Adipose tissue (tissue), 3 donors: ENCODE data around the gene NLGN1. TPM values are rescaled to one million over a fixed set of nuclear protein-coding genes. Genes with fewer than 3 reads are reported as not detected.

ENCODE experiments used
- H3K27ac ChIP-seq: one replicate; pipeline ENCODE4 v1.5.1; 2013; ENCODE audit warnings: low read depth, low read length
- WGBS, 3 donors: extraction: QIAGEN DNeasy Blood & Tissue Kit; methylation state at CpG; one replicate each; pipeline ENCODE4 v1.1.7; 2013; 5-methylcytosine and 5-hydroxymethylcytosine counted together
- polyA plus RNA-seq, 3 donors: library from polyadenylated mRNA; stranded (reverse); fragments of 200-250 nt; gene quantifications; one replicate each; pipeline ENCODE4 v1.2.3, GENCODE V29; 2013
- donor health status: healthy with polysubstance abuse.
- donor health status: Bipolar disorder and iron deficiency.
- donor health status: healthy.

The NLGN1 gene
- polyA plus RNA-seq, 3 donors = 0.23 to 1.8 (median 1.0) TPM

- H3K27ac ChIP-seq = no peak overlapping the region
- WGBS, 3 donors = 83 to 87% (median 83%) methylated on average over 2 of the region's 2 CpGs
These were observed 496.3 kb downstream of the NLGN1 start for GRCh38 chr3:173893835-173894234.

- H3K27ac ChIP-seq = no peak overlapping the region
These were observed 500.1 kb downstream of the NLGN1 start for GRCh38 chr3:173897631-173898030.

DNA sequence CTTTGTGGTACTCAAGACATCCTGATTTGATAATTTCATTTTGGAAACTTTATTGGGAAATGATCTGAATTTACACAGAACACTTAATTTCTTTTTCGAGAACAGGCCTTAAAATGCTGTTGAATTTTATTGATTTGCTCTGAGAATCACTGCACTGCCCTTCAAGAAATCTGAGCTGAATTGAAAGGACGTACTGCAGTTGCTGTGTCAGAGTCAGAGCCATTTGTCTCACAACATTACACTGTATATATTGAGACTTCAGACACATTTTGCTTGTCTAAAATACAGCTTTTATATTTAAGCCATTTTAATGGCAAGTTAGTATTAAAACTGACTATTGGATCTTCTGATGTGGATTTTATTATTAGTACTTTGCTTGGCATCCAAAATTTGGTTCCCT, 504.1 kb downstream of the NLGN1 start:
- H3K27ac ChIP-seq = no peak overlapping the region
- WGBS, 3 donors = 55 to 87% (median 78%) methylated on average over 2 of the region's 2 CpGs

- WGBS, 3 donors = 81 to 96% (median 86%) methylated on average over 1 of the region's 1 CpG
- no peak overlapping the region for H3K27ac ChIP-seq
These were observed 504.9 kb downstream of the NLGN1 start for GRCh38 chr3:173902401-173902800.

- 68 to 83% (median 77%) methylated on average over 2 of the region's 2 CpGs for WGBS, 3 donors
- H3K27ac ChIP-seq = no peak overlapping the region
These were observed 505.3 kb downstream of the NLGN1 start for GRCh38 chr3:173902871-173903270.

DNA sequence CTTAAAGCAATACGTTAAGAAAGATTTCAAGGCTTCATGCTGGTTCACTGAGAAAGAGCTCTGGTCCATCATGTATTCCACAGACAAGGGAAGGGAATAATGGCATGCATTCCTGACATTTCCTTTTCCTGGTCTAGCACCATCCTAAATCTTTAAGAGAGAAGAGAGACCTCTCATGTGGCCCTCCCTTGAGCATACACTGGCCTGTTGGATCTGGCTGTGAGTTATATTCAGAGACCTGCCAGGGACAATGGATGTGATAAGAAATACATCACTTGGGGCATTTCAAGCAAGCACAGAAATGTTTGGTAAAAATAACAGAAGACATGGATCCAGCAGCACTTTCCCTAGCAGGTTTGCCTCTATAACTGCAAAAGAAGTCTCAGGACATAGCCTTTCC, 507.8 kb downstream of the NLGN1 start:
- WGBS, 3 donors = 63 to 83% (median 70%) methylated on average over 1 of the region's 1 CpG

DNA sequence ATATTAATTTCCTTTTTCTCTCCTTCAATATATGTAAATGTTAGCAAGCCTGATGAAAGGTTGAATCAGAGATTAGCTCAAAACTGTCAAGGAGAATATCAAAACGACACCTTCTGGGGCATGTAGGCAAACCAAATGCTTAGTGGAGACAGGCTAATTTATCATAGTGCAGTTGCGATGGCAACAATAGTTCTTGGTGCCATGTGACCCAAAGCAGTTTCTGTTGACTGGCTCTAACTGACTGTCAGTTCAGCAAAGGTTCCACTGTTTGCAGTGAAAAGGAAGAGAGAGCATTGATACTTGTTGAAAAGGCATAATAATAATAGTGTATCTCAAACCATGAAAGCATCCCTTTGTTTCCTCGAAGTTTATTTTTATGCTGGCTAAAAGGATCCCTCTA, 513.9 kb downstream of the NLGN1 start:
- 22 to 56% (median 55%) methylated on average over 3 of the region's 3 CpGs for WGBS, 3 donors
- no peak overlapping the region for H3K27ac ChIP-seq

More for the DNA sequence above, 507.8 kb downstream of the NLGN1 start:
- no peak overlapping the region for H3K27ac ChIP-seq

GRCh38 chr3:173912126-173912525, 514.6 kb downstream of the NLGN1 start:
- no peak overlapping the region for H3K27ac ChIP-seq
- 41 to 74% (median 60%) methylated on average over 4 of the region's 4 CpGs for WGBS, 3 donors

DNA sequence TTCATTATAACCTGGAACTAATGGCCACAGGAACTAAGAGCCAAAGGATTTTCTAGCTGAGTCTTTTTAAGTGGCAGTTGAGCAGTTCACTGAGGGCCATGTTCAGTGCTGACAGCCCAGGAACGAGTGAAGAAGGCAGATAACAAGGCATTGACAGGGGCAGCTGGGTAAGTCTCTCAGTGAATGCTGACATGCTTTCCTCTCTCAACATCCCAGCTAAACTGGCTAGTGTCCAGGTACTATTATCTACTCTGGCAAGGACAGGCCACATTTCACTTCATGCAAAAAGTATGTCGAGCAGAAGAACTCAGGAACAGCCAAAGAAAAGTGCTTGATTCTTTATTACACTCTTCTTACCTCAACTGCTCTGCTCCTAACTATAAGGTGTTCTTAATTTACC, 515.9 kb downstream of the NLGN1 start:
- no peak overlapping the region for H3K27ac ChIP-seq
- 11 to 31% (median 14%) methylated on average over 2 of the region's 2 CpGs for WGBS, 3 donors

DNA sequence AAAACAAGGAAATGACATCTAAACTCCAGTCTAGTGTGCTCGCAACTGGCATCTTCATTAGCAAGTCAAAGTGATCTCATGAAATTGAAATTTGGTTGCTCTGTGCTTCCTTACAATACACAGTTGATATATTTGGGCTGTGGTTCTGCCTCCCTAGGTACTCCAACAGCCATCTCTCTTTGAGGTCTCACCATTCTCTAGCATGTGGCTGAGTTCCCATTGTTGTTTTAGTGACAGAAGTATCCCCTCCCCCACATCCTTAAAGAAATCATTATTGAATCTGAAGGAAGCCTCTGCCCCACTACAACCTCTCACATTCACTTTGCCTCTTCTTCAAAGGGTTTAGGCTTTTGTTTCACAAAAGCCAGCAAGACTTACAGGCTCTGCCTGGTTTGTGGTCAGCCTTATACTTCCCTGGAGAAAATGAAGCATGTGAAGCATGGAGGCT, 516.5 kb downstream of the NLGN1 start:
- H3K27ac ChIP-seq = no peak overlapping the region
- WGBS, 3 donors = 73 to 79% (median 77%) methylated on average over 1 of the region's 1 CpG

- no peak overlapping the region for H3K27ac ChIP-seq
These were observed 519.3 kb downstream of the NLGN1 start for GRCh38 chr3:173916799-173917198.

GRCh38 chr3:173920386-173920785, 522.8 kb downstream of the NLGN1 start:
- 66 to 75% (median 71%) methylated on average over 1 of the region's 1 CpG for WGBS, 3 donors
- H3K27ac ChIP-seq = no peak overlapping the region

DNA sequence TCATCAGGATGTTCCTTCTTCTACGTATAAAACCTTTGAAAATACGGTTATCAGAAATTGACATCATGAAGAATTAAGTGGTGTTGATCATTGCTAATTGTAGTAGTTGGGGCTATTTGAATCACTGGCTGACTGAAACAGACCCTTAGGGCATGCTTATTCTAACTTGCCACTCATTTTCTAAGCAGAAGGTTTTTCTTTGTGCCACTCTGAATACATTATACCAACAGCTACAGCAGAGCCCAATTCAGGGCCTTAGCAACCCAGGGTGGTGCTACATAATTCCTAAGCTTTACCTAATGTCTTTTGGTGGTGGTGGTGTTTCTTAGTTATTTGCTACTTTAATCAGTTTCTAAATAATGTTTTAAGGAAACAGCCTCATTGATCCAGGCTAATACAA, 524.2 kb downstream of the NLGN1 start:
- H3K27ac ChIP-seq = no peak overlapping the region
- WGBS, 3 donors = 76 to 92% (median 91%) methylated on average over 2 of the region's 2 CpGs

GRCh38 chr3:173923204-173923603, 525.7 kb downstream of the NLGN1 start:
- 67 to 92% (median 75%) methylated on average over 1 of the region's 1 CpG for WGBS, 3 donors
- H3K27ac ChIP-seq = no peak overlapping the region

GRCh38 chr3:173930251-173930650, 532.7 kb downstream of the NLGN1 start:
- no peak overlapping the region for H3K27ac ChIP-seq
- WGBS, 3 donors = 81 to 91% (median 90%) methylated on average over 2 of the region's 2 CpGs

GRCh38 chr3:173932624-173933023, 535.1 kb downstream of the NLGN1 start:
- H3K27ac ChIP-seq = no peak overlapping the region

GRCh38 chr3:173933113-173933512, 535.6 kb downstream of the NLGN1 start:
- H3K27ac ChIP-seq = no peak overlapping the region
- WGBS, 3 donors = 21 to 92% (median 79%) methylated on average over 1 of the region's 1 CpG

GRCh38 chr3:173936316-173936715, 538.8 kb downstream of the NLGN1 start:
- WGBS, 3 donors = 51 to 80% (median 78%) methylated on average over 2 of the region's 2 CpGs
- H3K27ac ChIP-seq = no peak overlapping the region

DNA sequence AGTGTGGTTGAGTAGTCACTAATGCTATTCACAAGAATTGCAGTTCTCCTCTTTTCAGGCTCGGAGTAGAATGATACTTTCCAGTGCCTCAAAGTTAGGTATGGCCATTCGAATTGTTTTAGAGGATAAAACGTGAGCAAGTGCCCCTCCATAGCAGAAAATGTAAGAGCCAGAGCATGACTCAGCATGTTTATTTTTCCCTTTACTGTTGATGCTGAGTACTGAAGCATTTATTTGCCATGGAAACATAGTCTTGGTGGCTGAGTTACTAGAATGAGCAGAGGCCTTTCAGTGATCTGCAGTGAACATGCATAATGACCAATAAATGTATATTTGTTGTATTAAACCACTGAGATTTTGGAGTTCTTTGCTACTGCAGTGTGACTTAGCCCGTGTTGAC, 540.6 kb downstream of the NLGN1 start:
- no peak overlapping the region for H3K27ac ChIP-seq
- WGBS, 3 donors = 42 to 66% (median 45%) methylated on average over 4 of the region's 4 CpGs

DNA sequence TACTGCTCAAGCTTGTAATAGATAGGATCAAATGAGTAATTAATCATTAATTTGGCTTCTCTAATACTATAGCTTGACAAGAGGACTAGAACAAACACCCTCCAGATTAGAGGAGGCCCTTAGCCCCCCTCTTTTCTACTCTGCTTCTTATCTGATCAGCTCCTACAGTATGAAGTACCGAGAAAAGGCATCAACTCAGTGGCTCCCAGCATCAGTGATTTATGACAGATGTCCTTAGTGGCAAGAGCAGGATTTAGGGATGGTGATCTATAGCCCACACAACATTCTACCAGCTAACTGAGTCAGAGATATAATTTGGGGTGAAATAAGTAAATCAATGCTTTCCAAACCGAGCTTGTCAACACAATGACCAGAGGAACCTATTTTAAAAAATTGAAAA, 541.1 kb downstream of the NLGN1 start:
- H3K27ac ChIP-seq = no peak overlapping the region
- 33 to 79% (median 59%) methylated on average over 2 of the region's 2 CpGs for WGBS, 3 donors

- H3K27ac ChIP-seq = no peak overlapping the region
- WGBS, 3 donors = 29 to 61% (median 55%) methylated on average over 2 of the region's 2 CpGs
These were observed 541.8 kb downstream of the NLGN1 start for GRCh38 chr3:173939331-173939730.
